Measurements from ENCODE around the gene KCNJ10. TPM values are rescaled to one million over a fixed set of nuclear protein-coding genes. Genes with fewer than 3 reads are reported as not detected.

The KCNJ10 gene
- total and polyA plus RNA-seq, 12 donors, result 0.11 to 0.32 (median 0.13) TPM; not detected in 7

DNA sequence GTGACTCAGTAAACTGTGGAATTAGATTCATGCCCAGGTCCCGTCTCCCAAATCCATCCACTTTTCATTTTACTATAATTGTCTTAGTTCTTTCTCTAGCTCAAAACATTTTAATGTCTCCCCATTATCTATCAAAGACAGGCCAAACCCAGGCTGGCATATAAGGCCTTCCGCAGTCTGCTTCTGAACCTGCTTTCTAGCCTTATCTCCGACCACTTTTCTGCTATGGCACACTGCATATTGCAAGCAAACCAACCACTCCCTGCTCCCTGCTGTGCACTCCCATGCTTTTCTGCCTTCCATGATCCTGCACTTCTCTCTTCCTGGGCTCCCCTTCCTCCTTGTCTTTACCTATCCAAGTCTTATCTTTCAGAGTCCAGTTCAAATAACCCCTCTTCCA lies 20.9 kb downstream of the KCNJ10 start:
- no peak for DNase-seq
- 70 to 82% (median 78%) methylated on average over 3 of the region's 3 CpGs for WGBS, 4 donors
- no peaks in the 10 kb centered on the region for H3K36me3 ChIP-seq (replicated peaks in 1 of 2)
- no peaks in the 10 kb centered on the region for H3K27me3 ChIP-seq
- H3K4me3 ChIP-seq, result no peak overlapping the region
- H3K9me3 ChIP-seq (replicated peaks in 1 of 3), result no peaks in the 10 kb centered on the region
- H3K4me1 ChIP-seq (replicated peaks in 1 of 2), result peaks cover 0 to 5% of the 10 kb centered on the region in 2 donors
- TF ChIP-seq, protein P1, sequence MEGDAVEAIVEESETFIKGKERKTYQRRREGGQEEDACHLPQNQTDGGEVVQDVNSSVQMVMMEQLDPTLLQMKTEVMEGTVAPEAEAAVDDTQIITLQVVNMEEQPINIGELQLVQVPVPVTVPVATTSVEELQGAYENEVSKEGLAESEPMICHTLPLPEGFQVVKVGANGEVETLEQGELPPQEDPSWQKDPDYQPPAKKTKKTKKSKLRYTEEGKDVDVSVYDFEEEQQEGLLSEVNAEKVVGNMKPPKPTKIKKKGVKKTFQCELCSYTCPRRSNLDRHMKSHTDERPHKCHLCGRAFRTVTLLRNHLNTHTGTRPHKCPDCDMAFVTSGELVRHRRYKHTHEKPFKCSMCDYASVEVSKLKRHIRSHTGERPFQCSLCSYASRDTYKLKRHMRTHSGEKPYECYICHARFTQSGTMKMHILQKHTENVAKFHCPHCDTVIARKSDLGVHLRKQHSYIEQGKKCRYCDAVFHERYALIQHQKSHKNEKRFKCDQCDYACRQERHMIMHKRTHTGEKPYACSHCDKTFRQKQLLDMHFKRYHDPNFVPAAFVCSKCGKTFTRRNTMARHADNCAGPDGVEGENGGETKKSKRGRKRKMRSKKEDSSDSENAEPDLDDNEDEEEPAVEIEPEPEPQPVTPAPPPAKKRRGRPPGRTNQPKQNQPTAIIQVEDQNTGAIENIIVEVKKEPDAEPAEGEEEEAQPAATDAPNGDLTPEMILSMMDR (IDR thresholded peaks at IDR 0.05), result no peak
- TF ChIP-seq POLR2A (IDR thresholded peaks at IDR 0.05), result no peak
- H3K27ac ChIP-seq, result no peak overlapping the region
- intact Hi-C loops (cut with DNase I), result no loop called here

DNA sequence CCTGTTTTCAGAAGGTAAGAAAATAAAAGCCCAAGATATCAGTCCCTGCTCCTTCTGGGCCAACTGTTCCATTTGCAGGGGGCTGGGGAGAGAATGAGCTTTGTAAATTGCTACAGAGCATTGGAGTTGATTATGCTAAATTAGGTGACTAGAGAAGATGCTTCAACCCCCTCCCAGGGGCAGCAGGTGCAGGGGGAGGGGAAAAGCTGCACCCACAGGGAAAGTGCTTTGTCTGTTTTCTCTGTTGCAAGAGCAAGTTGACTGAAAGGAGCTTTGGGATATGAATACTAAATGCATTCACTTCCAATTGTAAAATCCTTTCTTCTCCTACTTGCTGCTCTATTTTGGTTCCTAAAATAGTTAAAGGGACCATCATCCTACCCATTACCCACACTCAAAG lies 21.6 kb downstream of the KCNJ10 start:
- Histone ChIP-seq H3K36me3 (replicated peaks in 1 of 2) (no peaks in the 10 kb centered on the region), H3K9me3 (replicated peaks in 1 of 3) (no peaks in the 10 kb centered on the region), H3K27me3 (no peaks in the 10 kb centered on the region), H3K4me3 (no peak overlapping the region), H3K27ac (no peak overlapping the region), H3K4me1 (replicated peaks in 1 of 2) (peaks cover 0 to 5% of the 10 kb centered on the region in 2 donors)
- intact Hi-C loops (cut with DNase I), result no loop called here
- no peak for DNase-seq
- TF ChIP-seq POLR2A (IDR thresholded peaks at IDR 0.05), result no peak

DNA sequence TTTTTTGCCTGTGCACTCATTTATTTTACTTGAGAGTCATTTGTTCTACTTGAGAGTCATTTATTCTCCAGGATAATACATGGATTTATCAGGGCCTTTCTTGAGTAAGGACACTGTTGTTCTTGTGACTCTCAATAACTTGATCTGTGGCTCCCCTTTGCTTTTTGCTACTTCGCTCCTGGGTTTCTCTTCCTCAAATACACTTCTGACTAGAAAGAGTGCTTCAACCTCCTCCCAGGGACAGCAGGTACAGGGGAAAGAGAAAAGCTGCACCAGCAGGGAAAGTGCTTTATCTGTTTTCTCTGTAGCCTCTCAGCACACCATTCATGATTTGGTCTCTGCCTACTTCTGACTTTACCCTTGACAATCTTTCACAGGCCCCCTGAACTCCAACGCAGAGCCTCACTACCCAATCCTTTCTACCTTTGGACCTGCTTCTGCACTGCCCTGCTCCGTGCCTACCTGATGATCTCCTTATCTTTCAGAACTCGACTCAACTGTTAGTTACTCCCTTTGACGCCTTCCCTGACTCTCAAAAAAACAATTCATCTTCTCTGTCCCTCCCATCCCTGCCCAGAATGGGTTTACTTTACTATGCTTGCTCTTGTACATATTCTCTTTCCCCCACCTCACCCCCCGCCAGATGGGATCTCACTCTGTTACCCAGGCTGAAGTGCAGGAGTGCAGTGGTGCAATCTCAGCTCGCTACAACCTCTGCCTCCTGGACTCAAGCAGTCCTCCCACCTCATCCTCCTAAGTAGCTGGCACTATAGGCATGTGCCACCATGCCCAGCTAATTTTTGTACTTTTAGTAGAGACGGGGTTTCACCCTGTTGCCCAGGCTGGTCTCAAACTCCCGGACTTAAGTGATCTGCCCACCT lies 22.6 kb downstream of the KCNJ10 start:
- H3K4me1 ChIP-seq (replicated peaks in 1 of 2), result peaks cover 0 to 5% of the 10 kb centered on the region in 2 donors
- DNase-seq, result no peak
- no peak overlapping the region for H3K27ac ChIP-seq
- intact Hi-C loops (cut with DNase I), result loop anchor here in 1 of 2 donors (2.0 kb wide), 1 partner anchor 37 kb away; no protein-coding TSS in a partner anchor
- no peaks in the 10 kb centered on the region for H3K36me3 ChIP-seq (replicated peaks in 1 of 2)
- 61 to 79% (median 71%) methylated on average over 9 of the region's 9 CpGs for WGBS, 4 donors
- TF ChIP-seq POLR2A (IDR thresholded peaks at IDR 0.05), result no peak
- TF ChIP-seq, protein P1 (IDR thresholded peaks at IDR 0.05), result no peak
- no peaks in the 10 kb centered on the region for H3K9me3 ChIP-seq (replicated peaks in 1 of 3)
- H3K27me3 ChIP-seq, result no peaks in the 10 kb centered on the region
- no peak overlapping the region for H3K4me3 ChIP-seq

DNA sequence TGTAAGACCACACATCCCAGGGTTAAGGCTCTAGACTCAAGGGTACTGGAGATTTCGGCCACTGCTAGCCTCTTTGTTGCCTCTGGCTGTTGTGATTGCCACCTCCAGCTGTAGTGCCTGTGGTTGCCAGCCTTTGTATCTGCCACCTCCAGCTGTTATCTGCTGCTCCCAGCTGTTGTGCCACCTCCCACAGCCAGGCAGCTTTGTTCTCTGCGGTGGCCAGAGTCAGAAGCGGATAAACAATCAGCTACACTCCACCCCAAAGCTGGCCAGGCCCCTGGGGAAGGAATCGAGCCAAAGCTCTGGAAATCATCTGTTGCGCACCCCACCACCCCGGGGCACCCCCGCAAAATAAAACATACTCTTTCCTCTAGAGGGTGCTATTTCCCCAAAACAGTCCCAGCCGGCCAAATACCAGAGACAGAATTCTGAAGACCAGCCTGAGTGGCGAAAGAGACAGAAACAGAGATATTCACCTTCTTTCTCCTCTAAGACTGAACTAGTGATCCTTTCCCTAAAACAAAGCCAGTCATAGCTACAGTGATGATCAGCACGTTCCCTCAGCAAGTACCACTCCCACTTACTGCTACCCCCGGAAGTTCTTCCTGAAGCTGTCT lies 23.4 kb downstream of the KCNJ10 start:
- intact Hi-C loops (cut with DNase I), result loop anchor here in 1 of 2 donors (2.0 kb wide), 1 partner anchor 38 kb away; no protein-coding TSS in a partner anchor
- peaks cover 0 to 5% of the 10 kb centered on the region in 2 donors for H3K4me1 ChIP-seq (replicated peaks in 1 of 2)
- WGBS, 4 donors, result 5 to 10% (median 8%) methylated on average over 11 of the region's 11 CpGs
- no peaks in the 10 kb centered on the region for H3K9me3 ChIP-seq (replicated peaks in 1 of 3)
- no peaks in the 10 kb centered on the region for H3K36me3 ChIP-seq (replicated peaks in 1 of 2)
- no peak overlapping the region for H3K27ac ChIP-seq
- peak; percentile 26 to 62 (median 39) for DNase-seq
- H3K27me3 ChIP-seq, result no peaks in the 10 kb centered on the region
- TF ChIP-seq POLR2A (IDR thresholded peaks at IDR 0.05), result no peak
- TF ChIP-seq, protein P1 (IDR thresholded peaks at IDR 0.05), result peak; percentile 48 to 68 (median 64)
- no peak overlapping the region for H3K4me3 ChIP-seq
